HEK293 (cell line): ENCODE data around the gene BEND3.

ENCODE experiments used
- ZNF175 ChIP-seq: fragments of 450-650 bp; formaldehyde crosslinking; IDR thresholded peaks from 2 replicates; pipeline ENCODE4 v1.5.1; 2016; ENCODE audit warnings: missing biosample characterization, missing genetic modification characterization
- ZNF24 ChIP-seq: fragments of 450-650 bp; formaldehyde crosslinking; IDR thresholded peaks from 2 replicates; pipeline ENCODE4 v1.5.1; 2016; ENCODE audit warnings: missing biosample characterization, missing genetic modification characterization
- ZNF521 ChIP-seq: fragments of 450-650 bp; formaldehyde crosslinking; IDR thresholded peaks from 2 replicates; pipeline ENCODE4 v1.5.1; 2017; ENCODE audit warnings: missing biosample characterization, mild to moderate bottlenecking, missing genetic modification characterization
- ZNF792 ChIP-seq: fragments of 450-650 bp; formaldehyde crosslinking; IDR thresholded peaks from 2 replicates; pipeline ENCODE4 v1.5.1; 2016; ENCODE audit warnings: missing biosample characterization, missing genetic modification characterization
- TF ChIP-seq, protein P1 (sequence below): fragments of 450-650 bp; formaldehyde crosslinking; IDR thresholded peaks from 2 replicates; pipeline ENCODE4 v1.5.1; 2016; ENCODE audit warnings: missing biosample characterization, missing genetic modification characterization
- TF ChIP-seq, protein P2 (sequence below): fragments of 450-650 bp; formaldehyde crosslinking; IDR thresholded peaks from 2 replicates; pipeline ENCODE4 v1.5.1; 2016; ENCODE audit warnings: missing biosample characterization, missing genetic modification characterization
- TF ChIP-seq, protein P3 (sequence below): fragments of 450-650 bp; formaldehyde crosslinking; IDR thresholded peaks from 2 replicates; pipeline ENCODE4 v1.5.1; 2016; ENCODE audit warnings: missing biosample characterization, missing genetic modification characterization

DNA sequence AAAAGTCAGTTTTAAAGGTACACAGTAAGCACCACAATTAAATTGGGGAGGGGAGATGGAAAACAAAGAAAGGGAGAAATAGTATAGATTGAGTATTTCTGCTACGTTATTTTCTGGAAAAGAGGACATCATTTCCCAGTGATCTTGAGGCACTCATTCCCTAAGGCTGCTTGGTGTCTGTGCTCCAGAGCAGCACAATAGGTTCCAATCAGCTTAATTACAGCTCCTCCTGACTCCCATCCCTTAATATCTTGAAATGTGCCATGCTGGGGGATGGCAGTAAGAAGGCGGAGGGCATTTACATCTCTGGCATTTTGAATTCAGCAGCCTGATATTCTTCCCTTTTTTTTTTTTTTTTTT lies 39.5 kb upstream of the BEND3 start:
- TF ChIP-seq ZNF175: no peak
- TF ChIP-seq, protein P1, sequence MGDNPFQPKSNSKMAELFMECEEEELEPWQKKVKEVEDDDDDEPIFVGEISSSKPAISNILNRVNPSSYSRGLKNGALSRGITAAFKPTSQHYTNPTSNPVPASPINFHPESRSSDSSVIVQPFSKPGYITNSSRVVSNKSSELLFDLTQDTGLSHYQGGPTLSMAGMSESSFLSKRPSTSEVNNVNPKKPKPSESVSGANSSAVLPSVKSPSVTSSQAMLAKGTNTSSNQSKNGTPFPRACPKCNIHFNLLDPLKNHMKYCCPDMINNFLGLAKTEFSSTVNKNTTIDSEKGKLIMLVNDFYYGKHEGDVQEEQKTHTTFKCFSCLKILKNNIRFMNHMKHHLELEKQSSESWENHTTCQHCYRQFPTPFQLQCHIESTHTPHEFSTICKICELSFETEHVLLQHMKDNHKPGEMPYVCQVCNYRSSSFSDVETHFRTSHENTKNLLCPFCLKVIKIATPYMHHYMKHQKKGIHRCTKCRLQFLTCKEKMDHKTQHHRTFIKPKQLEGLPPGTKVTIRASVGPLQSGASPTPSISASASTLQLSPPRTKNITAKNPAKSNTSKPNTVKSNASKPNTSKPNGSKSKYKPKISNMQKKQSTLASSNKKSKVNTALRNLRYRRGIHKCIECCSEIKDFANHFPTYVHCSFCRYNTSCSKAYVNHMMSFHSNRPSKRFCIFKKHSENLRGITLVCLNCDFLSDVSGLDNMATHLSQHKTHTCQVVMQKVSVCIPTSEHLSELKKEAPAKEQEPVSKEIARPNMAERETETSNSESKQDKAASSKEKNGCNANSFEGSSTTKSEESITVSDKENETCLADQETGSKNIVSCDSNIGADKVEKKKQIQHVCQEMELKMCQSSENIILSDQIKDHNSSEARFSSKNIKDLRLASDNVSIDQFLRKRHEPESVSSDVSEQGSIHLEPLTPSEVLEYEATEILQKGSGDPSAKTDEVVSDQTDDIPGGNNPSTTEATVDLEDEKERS (tag by site-specific recombination): no peak
- TF ChIP-seq, protein P2, sequence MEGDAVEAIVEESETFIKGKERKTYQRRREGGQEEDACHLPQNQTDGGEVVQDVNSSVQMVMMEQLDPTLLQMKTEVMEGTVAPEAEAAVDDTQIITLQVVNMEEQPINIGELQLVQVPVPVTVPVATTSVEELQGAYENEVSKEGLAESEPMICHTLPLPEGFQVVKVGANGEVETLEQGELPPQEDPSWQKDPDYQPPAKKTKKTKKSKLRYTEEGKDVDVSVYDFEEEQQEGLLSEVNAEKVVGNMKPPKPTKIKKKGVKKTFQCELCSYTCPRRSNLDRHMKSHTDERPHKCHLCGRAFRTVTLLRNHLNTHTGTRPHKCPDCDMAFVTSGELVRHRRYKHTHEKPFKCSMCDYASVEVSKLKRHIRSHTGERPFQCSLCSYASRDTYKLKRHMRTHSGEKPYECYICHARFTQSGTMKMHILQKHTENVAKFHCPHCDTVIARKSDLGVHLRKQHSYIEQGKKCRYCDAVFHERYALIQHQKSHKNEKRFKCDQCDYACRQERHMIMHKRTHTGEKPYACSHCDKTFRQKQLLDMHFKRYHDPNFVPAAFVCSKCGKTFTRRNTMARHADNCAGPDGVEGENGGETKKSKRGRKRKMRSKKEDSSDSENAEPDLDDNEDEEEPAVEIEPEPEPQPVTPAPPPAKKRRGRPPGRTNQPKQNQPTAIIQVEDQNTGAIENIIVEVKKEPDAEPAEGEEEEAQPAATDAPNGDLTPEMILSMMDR (tag by site-specific recombination): no peak
- TF ChIP-seq, protein P3, sequence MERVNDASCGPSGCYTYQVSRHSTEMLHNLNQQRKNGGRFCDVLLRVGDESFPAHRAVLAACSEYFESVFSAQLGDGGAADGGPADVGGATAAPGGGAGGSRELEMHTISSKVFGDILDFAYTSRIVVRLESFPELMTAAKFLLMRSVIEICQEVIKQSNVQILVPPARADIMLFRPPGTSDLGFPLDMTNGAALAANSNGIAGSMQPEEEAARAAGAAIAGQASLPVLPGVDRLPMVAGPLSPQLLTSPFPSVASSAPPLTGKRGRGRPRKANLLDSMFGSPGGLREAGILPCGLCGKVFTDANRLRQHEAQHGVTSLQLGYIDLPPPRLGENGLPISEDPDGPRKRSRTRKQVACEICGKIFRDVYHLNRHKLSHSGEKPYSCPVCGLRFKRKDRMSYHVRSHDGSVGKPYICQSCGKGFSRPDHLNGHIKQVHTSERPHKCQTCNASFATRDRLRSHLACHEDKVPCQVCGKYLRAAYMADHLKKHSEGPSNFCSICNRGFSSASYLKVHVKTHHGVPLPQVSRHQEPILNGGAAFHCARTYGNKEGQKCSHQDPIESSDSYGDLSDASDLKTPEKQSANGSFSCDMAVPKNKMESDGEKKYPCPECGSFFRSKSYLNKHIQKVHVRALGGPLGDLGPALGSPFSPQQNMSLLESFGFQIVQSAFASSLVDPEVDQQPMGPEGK: no peak
- no peak for TF ChIP-seq ZNF521 (tag by site-specific recombination)
- no peak for TF ChIP-seq ZNF24 (tag by site-specific recombination)
- no peak for TF ChIP-seq ZNF792 (tag by site-specific recombination)
